Occipital lobe (tissue), 2 donors: ENCODE results near the gene ALPK3. TPM values are rescaled to one million over a fixed set of nuclear protein-coding genes. Genes with fewer than 3 reads are reported as not detected.

Experiments used
- DNase-seq: peaks from one replicate; lab custom pipeline; 2025; lab: John Stamatoyannopoulos, UW
- total RNA-seq: library from RNA; depleted of rRNA; stranded (reverse); fragments of >200 nt; gene quantifications from one replicate; pipeline ENCODE4 v1.2.3, GENCODE V29; 2014

ALPK3 gene
- total RNA-seq, 1 donor from 2014 or later, result 1.6 TPM

DNA sequence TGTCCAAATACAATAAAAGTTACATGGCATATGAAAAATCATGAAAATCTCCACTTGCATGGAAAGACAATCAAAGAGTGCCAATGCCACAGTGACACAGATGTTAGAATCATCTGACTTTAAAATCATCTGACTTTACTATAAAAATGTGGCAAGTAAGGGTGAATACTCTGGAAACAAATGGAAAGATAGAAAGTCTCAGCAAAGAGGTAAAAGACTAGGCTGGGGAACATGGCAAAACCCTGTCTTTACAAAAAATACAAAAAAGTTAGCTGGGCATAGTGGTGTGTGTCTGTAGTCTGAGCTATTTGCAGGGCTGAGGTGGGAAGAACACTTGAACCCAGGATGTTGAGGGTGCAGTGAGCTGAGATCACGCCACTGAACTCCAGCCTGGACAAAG, 29.1 kb downstream of the ALPK3 start:
- no peak for DNase-seq

DNA sequence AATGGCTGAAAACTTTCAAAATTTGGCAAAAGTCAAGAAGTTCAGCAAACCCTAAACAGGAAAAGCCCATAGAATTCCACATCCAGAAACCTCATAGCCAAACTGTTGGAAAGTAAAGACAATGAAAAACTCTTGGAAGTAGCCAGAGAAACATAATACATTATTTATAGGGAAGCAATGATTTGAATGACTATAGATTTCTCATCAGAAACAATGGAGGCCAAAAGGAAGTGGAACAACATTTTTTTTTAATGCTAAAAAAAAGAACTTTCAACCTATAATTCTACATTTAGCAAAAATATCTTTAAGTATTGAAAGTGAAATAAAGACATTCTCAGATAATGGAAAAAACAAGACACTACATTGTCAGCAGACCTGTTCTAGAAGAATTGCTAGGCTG, 30.2 kb downstream of the ALPK3 start:
- no peak for DNase-seq

DNA sequence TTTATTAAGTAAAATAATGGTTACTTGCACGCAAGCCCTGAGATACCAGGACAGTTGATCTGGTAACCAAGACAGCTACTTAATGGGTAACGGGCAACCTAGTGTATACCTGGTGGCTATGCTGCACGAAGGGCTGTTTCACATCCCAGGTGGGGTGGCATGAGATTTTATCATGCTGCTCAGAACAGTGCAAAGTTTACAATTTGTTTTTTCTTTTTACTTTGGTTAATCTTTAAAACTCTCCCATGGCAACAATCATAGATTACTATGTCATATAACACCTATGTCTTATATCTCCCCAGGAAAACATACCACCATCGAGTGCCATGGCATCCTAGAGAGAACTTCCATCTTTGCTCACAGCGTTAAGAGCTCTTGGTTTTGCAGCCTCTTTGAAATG, 35.1 kb downstream of the ALPK3 start:
- DNase-seq, result no peak

DNA sequence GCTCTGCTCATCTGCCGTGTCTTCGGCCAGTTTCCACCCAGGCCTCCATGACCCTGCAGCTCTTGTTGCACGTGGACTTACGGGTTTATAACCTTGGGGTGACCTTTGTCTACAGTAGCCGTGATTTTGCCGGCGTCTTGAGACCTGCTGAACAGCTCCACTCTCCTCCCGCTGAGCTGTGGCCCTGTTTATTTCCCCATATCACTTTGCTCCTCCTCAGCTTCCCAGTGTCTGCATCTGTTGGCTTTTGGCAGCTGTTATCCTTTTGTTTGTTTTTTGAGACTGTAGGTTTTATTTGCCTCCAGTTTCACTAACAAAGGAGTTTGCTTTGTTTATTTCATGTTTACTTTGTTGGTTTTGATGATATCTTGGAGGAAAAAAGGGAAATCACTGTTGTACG, 38.0 kb downstream of the ALPK3 start:
- DNase-seq, result no peak

DNA sequence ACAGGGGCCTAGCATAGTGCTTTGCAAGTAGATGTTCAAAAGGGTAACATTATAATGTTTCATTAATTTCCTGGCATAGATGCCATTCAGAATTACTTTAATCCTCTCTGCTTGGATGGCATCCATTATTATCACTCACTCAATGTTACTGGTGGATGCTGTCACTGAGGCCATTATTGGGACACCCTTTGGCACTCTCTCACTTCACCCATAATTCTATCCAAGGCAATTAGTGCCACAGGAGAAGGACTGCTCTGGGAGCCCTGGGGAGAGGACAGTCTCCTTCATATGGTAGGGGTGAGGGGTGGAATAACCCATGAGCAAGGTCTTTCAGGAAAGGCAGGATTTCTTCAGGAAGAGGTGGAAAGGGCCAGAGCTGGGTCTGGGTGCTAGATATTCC, 38.6 kb downstream of the ALPK3 start:
- DNase-seq, result no peak

DNA sequence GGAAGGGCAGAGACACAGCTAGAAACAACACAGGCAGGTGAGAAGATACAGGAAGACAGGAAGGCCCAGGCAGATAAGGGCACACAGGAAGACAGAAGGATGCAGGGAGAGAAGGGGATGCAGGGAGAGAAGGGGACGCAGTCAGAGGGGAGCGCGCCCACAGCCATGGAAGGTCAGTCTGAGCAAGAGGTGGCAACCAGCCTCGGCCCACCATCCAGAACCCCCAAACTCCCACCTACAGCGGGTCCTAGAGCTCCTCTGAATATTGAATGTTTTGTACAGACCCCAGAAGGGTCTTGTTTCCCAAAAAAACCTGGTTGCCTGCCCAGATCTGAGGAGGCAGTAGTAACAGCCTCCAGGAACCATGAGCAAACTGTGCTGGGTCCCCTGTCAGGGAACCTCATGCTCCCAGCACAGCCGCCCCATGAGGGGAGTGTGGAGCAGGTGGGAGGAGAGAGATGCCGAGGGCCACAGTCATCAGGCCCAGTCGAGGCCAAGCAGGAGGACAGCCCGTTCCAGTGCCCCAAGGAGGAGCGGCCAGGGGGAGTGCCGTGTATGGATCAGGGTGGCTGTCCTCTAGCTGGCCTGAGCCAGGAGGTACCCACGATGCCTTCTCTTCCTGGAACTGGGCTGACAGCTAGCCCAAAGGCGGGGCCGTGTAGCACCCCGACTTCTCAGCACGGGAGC, 39.7 kb downstream of the ALPK3 start:
- DNase-seq, result no peak

DNA sequence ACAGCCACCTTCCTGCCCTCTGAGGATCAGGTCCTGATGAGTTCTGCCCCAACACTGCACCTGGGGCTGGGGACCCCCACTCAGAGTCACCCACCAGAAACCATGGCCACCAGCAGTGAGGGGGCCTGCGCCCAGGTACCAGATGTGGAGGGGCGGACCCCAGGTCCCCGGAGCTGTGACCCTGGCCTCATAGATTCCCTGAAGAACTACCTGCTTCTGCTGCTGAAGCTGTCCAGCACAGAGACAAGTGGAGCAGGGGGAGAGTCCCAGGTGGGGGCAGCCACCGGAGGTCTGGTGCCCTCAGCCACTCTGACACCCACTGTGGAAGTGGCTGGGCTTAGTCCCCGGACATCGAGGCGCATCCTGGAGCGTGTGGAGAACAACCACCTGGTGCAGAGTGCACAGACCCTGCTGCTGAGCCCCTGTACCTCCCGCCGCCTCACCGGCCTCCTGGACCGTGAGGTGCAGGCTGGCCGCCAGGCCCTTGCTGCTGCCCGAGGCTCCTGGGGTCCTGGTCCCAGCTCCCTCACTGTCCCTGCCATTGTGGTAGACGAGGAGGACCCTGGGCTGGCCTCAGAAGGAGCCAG, 40.4 kb downstream of the ALPK3 start:
- no peak for DNase-seq

DNA sequence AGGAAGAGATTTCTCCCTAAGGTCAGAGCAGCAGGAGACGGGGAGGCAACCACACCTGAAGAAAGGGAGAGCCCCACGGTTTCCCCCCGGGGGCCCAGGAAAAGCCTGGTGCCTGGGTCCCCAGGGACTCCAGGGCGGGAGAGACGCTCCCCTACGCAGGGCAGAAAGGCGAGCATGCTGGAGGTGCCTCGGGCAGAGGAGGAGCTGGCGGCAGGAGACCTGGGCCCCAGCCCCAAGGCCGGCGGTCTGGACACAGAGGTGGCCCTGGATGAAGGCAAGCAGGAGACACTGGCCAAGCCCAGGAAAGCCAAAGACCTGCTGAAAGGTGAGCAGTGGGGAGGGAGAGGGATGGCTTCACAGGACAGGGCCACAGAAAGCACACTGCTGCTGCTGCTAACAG, 41.1 kb downstream of the ALPK3 start:
- no peak for DNase-seq

DNA sequence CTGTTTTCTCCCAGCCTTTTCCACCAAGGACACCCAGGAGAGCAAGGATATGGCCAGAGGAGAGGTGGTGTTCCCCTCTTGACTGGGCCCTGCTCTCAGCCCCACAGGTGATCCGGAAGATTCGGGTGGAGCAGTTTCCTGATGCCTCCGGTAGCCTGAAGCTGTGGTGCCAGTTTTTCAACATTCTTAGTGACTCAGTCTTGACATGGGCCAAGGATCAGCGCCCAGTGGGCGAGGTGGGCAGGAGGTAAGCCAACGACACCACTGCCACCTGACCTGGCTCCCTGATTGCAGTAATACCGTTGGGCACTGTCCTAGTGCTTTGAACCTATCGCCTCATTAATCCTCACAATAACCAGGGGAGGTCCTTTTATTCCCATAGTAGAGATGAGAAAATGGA, 42.0 kb downstream of the ALPK3 start:
- no peak for DNase-seq

DNA sequence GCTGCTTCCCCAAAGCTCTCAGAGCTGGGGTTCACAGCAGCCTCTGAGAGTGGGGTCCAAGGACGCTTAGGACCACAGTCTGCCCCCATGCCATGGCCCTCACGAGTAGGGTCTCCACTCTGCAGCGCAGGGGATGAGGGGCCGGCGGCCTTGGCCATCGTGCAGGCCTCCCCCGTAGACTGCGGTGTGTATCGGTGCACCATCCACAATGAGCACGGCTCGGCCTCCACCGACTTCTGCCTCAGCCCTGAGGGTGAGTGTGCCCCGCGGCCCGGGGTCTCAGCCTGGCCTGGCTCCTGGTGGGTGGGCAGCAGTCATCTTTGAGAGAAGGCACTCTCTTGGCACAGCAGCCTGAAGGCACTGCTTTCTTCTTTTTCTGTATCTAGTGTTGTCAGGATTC, 42.5 kb downstream of the ALPK3 start:
- DNase-seq, result no peak

DNA sequence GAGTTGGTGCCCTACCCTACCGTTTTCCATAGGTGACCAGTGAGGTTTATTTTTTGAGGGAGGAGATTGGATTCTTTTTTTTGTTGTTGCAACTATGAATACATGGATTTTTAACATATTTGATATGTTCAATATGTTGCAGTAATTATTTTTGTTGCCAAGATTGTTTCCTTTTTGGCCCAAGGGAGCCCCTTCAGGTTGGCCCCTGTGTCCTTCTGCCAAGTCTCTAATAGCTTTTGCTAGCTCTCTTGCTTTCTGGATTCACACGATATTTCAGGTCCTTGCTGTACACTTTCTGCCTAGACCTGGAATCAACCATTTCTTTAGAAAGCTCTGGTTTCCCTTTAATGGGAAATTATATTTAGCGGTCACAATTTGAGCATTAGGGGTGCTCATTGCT, 44.6 kb downstream of the ALPK3 start:
- DNase-seq, result no peak

DNA sequence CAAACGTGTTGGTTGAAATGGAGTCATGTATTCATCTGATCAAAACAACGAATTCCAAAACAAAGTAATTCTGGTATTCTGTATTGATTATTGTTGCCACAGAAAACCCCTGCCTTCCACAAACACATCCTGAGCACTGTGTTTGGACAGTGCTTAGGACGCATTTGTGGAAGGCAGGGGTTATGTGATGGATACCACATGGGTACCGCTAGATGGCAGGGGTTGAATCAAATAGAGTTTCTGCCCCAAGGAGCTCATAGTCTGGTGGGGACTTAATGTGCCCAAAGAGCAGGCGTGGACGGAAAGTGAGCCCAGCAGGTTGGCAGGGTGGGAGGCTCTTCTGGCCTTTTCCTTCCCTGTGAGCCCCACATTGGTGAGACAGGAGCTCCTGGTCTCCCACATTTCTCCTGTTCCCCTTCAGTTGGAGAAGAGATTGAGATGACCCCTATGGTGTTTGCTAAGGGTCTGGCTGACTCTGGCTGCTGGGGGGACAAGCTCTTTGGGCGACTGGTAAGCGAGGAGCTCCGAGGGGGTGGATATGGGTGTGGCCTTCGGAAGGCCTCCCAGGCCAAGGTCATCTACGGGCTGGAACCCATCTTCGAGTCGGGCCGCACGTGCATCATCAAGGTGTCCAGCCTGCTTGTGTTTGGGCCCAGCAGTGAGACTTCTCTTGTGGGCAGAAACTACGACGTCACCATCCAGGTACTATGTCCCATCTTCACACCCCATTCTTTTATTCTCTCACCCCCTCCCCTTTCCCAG, 45.2 kb downstream of the ALPK3 start:
- no peak for DNase-seq

DNA sequence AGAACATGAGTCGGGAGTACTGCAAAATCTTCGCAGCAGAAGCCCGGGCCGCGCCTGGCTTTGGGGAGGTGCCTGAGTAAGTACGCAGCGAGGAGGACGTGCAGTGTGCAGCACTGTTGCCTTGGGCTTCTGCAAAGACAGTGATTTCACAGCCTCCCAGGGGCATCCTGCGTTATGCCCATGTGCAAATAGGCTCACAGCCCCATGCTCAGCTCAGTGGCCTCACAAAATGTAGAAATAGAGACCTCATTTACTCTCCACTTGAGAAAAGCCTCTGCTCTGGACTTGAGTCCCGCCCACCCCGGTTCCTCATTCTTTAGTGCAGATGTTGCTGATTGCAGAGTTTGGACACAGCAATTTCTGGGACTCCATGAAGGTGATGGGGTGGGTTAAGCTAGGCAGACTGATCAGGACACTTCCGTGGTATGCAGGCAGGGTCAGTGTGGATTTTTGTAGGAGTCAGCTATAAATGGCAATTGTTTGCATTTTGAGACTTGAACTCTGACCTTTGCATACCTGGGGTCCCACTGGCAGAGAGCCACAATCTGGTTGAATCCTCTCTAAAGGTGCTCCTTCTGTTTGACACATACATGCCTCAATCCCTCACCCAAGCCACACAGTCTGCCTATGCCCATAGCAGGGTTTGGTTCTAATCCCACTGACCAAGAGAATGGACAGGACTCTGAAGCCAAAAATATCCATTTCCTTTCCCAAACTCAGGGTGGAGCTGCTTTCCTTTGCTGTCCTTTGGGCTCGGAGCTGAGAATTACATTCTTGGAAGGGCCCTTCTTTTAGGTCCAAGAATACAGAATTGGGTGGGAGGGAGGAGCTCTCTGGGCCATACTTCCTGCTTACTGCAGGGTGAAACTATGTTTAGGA, 46.6 kb downstream of the ALPK3 start:
- DNase-seq, result no peak

DNA sequence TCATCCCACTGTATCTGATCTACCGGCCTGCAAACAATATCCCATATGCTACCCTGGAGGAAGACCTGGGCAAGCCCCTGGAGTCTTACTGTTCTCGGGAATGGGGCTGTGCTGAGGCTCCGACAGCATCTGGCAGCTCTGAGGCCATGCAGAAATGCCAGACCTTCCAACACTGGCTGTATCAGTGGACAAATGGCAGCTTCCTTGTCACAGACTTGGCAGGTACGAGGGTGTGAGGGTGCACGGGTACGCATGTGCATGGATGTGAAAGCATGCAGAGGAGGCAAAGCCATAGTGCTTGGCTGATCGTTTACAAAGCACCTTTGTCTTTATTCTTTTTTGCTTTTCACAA, 47.3 kb downstream of the ALPK3 start:
- DNase-seq, result no peak

DNA sequence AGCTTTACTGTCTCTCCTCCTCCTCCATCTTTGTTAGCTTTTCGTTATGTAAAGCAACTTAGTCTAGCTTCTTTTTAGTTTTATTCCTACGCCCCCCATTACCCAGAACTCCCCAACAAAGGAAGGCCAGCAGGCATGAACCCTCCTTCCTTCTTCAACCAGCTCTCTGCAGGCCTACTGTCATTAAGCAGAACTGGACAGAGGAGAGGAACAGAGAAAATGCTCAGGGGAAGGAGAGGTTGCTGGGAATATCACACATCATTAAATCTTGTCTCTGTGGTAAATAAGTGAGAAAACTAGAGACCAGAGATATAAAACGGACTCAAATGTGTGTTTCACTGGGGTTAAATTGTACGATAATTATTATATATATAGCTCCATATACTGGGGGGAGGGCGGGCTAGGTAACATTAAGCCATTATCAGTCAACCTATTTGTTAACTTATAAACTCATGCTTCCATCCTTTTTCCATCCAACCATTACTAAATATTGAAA, 48.0 kb downstream of the ALPK3 start:
- DNase-seq, result no peak

DNA sequence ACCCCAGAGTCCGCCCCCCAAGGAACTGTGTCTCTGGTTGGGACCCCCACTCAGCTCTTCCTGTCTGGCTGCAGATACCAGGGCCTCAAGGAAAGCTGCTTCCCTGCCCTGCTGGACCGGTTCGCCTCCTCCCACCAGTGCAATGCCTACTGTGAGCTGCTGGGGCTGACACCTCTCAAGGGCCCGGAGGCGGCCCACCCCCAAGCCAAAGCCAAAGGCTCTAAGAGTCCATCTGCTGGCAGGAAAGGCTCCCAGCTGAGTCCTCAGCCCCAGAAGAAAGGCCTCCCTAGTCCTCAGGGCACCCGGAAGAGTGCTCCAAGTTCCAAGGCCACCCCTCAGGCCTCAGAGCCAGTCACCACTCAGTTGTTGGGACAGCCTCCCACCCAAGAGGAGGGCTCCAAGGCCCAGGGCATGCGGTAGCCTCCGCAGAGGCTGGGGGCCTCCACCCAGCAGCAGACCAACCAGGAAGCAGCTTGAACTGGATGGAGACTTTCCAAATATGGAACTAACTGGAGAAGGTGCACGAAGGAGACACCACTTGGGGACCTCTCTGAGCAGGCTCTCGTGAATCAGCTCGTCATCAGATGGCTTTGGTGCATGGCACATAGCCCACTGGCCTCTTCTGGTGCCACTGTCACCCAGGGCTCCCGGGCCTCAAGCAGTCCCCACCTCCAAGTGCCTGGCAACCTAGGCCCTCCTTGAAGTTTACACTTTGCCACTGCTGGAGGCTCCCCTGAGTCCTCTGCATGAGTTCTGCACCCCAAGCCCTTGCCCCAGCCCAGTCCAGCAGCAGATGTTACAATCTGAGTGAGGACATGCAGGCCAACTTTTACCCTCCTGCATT, 51.1 kb downstream of the ALPK3 start:
- DNase-seq, result no peak

DNA sequence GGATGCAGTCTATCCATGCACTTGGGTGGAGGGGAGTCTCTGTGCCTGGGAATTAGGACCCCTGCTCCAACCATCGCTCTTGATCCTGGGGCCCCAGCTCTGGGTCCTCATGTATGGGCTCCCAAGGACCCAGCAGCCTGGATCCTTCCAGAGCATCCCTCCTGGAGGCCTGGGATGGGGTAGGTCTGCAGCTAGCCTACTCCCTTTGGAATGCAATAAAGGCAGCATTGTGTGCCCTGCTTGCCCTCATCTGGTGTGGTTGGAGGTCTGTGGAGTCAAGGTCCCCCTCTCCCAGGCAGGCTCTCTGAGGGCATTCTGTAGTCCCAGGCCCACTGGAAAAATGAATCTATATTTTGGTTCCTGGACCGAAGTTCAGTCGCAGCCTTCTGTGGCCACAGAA, 52.4 kb downstream of the ALPK3 start:
- no peak for DNase-seq

DNA sequence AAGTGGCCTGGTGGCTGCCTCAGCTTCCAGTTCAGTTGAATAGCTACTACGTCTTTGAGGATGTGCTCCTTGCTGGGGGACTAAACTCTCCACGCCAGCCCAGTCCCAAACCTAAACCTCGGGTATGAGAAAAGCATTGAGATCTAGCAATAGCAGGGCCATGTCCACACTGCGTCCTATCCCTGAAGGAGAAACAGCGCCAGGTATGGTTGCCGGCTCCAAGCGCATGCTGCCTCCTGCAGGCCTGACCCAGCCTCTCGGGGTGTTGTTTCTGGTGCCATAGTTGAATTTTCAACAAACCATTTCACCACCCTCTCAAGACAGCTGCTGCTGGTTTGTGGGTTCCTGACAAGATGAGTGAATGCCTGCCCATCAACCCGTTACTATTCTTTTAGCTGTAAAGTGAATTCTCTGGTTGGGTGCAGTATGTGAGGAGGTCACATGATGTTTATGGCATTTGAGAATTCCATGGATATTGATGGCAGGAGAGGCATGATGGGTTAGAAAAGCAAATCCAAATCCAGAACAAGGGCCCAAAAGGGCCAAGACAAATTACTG, 54.4 kb downstream of the ALPK3 start:
- no peak for DNase-seq

DNA sequence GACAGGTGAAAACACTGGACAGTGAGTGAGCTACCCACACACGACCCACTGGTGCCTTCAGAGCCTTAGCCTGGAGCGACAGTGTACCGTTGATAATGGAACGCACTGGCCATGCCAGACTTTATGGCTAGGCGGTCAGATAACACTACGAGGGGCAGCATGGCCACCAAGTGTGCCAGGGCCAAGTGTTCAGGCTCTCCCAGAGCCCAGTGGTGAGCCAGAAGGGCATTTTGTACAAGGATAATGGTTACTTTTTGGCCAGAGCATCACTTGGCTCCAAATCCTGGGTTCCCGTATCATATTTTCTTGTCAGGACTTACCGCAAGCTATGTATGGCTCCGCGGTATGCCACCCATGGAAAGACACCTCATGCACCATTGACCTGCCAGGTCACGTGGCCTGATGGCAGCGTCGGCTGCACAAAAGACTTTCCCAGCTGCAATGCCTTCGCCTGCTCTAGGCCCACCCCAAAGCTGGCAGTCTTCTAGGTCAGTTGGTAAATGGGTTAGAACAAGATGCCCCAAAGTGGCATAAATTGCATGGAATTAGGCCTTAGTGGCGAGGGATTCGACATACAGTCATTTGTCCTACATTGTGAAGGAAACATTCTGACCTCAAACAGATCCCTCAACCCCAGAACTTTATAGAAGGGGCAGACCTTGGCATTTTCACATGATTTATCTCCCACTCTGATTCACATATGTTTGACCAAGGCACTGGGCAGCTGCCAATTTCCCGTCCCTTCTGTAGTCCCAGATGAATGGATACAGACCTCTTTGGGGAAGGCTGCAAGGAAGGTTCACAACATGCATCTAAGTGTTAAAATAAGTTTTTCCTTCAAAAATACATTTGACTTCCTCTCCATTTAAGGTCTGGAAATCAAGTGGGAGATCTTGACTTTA, 55.1 kb downstream of the ALPK3 start:
- no peak for DNase-seq

DNA sequence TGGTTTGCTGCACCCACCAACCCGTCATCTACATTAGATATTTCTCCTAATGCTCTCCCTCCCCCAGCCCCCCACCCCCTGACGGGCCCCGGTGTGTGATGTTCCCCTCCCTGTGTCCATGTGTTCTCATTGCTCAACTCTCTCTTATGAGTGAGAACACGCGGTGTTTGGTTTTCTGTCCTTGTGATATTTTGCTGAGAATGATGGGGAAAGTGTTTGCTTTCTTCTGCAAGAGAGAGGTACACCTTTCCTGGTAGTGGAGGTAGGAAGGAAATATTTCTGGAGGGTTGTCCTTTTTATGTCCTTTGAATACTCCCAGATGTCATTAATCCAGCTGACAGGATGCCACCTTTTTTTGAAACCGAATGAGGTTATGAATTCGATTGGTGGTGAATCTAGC, 56.8 kb downstream of the ALPK3 start:
- no peak for DNase-seq
